ENCODE results near the gene PCDHA1. TPM values are rescaled to one million over a fixed set of nuclear protein-coding genes. Genes with fewer than 3 reads are reported as not detected.
"Not testable (repeated sequence)": the region's sequence is repeated elsewhere in the genome, so short reads cannot be mapped to it uniquely, and the experiment has no call there.

PCDHA1 gene
- total RNA-seq, 1 donor from 2014 or later: not detected

GRCh38 chr5:140802781-140803271 lies 16.9 kb downstream of the PCDHA1 start:
- Mint-ChIP-seq H3K36me3 (ENCODE audit: insufficient read depth) (peaks cover 52% of the 10 kb centered on the region), H3K27me3 (no peaks in the 10 kb centered on the region), H3K4me1 (ENCODE audit: low read depth) (peaks cover 4% of the 10 kb centered on the region)

GRCh38 chr5:140806834-140807775 lies 21.2 kb downstream of the PCDHA1 start, which contains the start of gene PCDHA4:
TSS of gene PCDHA4 (plus strand) at chr5:140807068.
- peak within 1 kb of the TSS; percentile 93 for H3K4me3 Mint-ChIP-seq (ENCODE audit: low read depth)
- peaks cover 4% of the 10 kb centered on the region for H3K4me1 Mint-ChIP-seq (ENCODE audit: low read depth)
- H3K36me3 Mint-ChIP-seq (ENCODE audit: insufficient read depth): peaks cover 60% of the 10 kb centered on the region
- peak; percentile 77 for DNase-seq (ENCODE audit: low spot score, unreplicated experiment)
- H3K9me3 Mint-ChIP-seq (ENCODE audit: low read depth): peaks cover 26% of the 10 kb centered on the region
- peak; percentile 75 for TF ChIP-seq CTCF (IDR thresholded peaks at IDR 0.05; ENCODE audit: unreplicated experiment)
- H3K27ac Mint-ChIP-seq: peak within 1 kb of the TSS; percentile 96
- no peaks in the 10 kb centered on the region for H3K27me3 Mint-ChIP-seq

More at GRCh38 chr5:140802781-140803271, 16.9 kb downstream of the PCDHA1 start:
- Mint-ChIP-seq H3K4me3 (ENCODE audit: low read depth) (no peak overlapping the region), H3K27ac (no peak overlapping the region), H3K9me3 (ENCODE audit: low read depth) (peaks cover 35% of the 10 kb centered on the region)
- DNase-seq (ENCODE audit: low spot score, unreplicated experiment): no peak
- no peak for TF ChIP-seq CTCF (IDR thresholded peaks at IDR 0.05; ENCODE audit: unreplicated experiment)

- not testable (repeated sequence) for H3K27me3 Mint-ChIP-seq; DNase-seq (ENCODE audit: low spot score, unreplicated experiment); H3K4me1 Mint-ChIP-seq (ENCODE audit: low read depth)
- Mint-ChIP-seq H3K4me3 (ENCODE audit: low read depth) (peak overlapping the region; percentile 93), H3K27ac (peak overlapping the region; percentile 96), H3K9me3 (ENCODE audit: low read depth) (peaks cover 36% of the 10 kb centered on the region), H3K36me3 (ENCODE audit: insufficient read depth) (peaks cover 65% of the 10 kb centered on the region)
These were observed 22.4 kb downstream of the PCDHA1 start for GRCh38 chr5:140808241-140808888.

GRCh38 chr5:140808889-140809291 lies 22.9 kb downstream of the PCDHA1 start:
- peaks cover 4% of the 10 kb centered on the region for H3K4me1 Mint-ChIP-seq (ENCODE audit: low read depth)
- H3K27me3 Mint-ChIP-seq: no peaks in the 10 kb centered on the region
- DNase-seq (ENCODE audit: low spot score, unreplicated experiment): no peak
- peak overlapping the region; percentile 26 for H3K4me3 Mint-ChIP-seq (ENCODE audit: low read depth)
- H3K36me3 Mint-ChIP-seq (ENCODE audit: insufficient read depth): peaks cover 61% of the 10 kb centered on the region
- peaks cover 32% of the 10 kb centered on the region for H3K9me3 Mint-ChIP-seq (ENCODE audit: low read depth)
- no peak overlapping the region for H3K27ac Mint-ChIP-seq
- no peak for TF ChIP-seq CTCF (IDR thresholded peaks at IDR 0.05; ENCODE audit: unreplicated experiment)

GRCh38 chr5:140821375-140822280 lies 35.7 kb downstream of the PCDHA1 start, which contains the start of gene PCDHA5:
TSS of gene PCDHA5 (plus strand) at chr5:140821613.
- DNase-seq (ENCODE audit: low spot score, unreplicated experiment): no peak
- Mint-ChIP-seq H3K4me3 (ENCODE audit: low read depth) (no peak within 1 kb of the TSS), H3K27me3 (no peaks in the 10 kb centered on the region), H3K4me1 (ENCODE audit: low read depth) (no peaks in the 10 kb centered on the region), H3K27ac (no peak within 1 kb of the TSS), H3K9me3 (ENCODE audit: low read depth) (peaks cover 8% of the 10 kb centered on the region), H3K36me3 (ENCODE audit: insufficient read depth) (peaks cover 39% of the 10 kb centered on the region)
- TF ChIP-seq CTCF (IDR thresholded peaks at IDR 0.05; ENCODE audit: unreplicated experiment): no peak
